Amniotic stem cell (primary cell): ENCODE results near the gene ZNF133.

Source experiments
- DNase-seq: peaks from one replicate; lab custom pipeline; 2025; lab: John Stamatoyannopoulos, UW

ZNF133 gene

GRCh38 chr20:18361678-18362077, 73.4 kb downstream of the ZNF133 start:
- DNase-seq = no peak

- no peak for DNase-seq
Measured at GRCh38 chr20:18362916-18363315, 74.6 kb downstream of the ZNF133 start.

- DNase-seq = no peak
Measured at GRCh38 chr20:18363708-18364107, 75.4 kb downstream of the ZNF133 start.

GRCh38 chr20:18364768-18365167, 76.4 kb downstream of the ZNF133 start:
- no peak for DNase-seq
